Hindlimb muscle (tissue), 1 donor: ENCODE measurements around the gene NKAIN2. TPM values are rescaled to one million over a fixed set of nuclear protein-coding genes. Genes with fewer than 3 reads are reported as not detected.
"Not testable (repeated sequence)": the region's sequence is repeated elsewhere in the genome, so short reads cannot be mapped to it uniquely, and the experiment has no call there.

Experiments
- DNase-seq: peaks from one replicate; pipeline ENCODE4 v3.0.0-alpha.2; 2013
- polyA plus RNA-seq: library from polyadenylated mRNA; unstranded; fragments of 120-200 nt; gene quantifications from one replicate; pipeline ENCODE4 v1.2.1, GENCODE V29; 2013; ENCODE audit not compliant: insufficient read length

NKAIN2 gene
- polyA plus RNA-seq, 1 donor: 5.2 TPM

DNA sequence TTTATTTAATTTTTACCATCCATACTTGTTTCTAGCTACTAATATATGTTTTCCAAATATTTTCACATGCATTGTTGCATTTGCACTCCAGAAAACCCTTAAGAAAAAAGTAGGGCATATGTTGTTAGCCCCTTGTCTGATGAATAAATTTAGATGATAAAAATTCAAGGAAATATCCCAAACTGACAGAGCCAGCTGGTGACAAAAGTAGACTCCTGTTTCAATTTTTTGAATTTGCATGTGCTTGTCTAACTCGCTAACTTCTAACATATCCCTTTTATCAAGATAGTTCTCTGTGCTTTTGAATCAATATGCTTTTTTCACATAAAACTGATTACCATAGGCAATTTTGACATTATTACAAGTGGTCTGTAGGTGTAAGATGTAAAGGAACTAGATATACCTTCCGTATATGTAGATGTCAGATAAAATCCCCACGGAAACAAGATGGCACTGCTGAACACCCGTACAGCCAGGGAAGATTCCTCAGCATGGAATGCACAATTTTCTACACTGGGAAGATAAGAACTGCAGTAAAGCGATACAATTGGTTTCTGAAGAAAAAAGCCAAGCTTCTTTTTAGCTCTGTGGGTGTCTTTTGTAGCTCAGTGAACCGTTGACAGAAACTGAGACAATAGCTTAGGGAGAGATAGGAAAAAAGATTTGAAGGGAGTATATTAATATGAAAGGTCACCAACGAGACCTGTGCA is 721.0 kb downstream of the NKAIN2 start:
- no peak for DNase-seq

GRCh38 chr6:124530926-124531325 is 727.3 kb downstream of the NKAIN2 start:
- no peak for DNase-seq

DNA sequence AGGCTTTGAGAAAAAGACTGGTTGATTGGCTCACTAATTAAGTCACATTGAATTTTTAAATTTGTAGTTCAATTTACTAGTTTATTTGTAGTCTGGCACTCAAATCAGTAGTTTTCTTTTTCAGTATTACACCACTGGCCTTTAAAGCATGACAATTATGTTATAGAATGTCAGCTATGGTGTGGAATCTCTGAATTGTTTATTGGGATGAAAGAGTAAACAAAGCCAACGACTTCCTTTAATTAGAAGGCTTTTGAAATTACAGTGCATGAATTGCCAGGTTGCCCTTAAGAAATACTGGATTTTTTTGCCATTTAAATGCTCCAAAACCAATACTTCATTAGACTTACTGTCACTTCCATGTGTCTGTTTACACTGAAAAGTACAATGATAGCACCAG is 731.6 kb downstream of the NKAIN2 start:
- DNase-seq: no peak

- no peak for DNase-seq
Observed at GRCh38 chr6:124535746-124536145, 732.1 kb downstream of the NKAIN2 start.

DNA sequence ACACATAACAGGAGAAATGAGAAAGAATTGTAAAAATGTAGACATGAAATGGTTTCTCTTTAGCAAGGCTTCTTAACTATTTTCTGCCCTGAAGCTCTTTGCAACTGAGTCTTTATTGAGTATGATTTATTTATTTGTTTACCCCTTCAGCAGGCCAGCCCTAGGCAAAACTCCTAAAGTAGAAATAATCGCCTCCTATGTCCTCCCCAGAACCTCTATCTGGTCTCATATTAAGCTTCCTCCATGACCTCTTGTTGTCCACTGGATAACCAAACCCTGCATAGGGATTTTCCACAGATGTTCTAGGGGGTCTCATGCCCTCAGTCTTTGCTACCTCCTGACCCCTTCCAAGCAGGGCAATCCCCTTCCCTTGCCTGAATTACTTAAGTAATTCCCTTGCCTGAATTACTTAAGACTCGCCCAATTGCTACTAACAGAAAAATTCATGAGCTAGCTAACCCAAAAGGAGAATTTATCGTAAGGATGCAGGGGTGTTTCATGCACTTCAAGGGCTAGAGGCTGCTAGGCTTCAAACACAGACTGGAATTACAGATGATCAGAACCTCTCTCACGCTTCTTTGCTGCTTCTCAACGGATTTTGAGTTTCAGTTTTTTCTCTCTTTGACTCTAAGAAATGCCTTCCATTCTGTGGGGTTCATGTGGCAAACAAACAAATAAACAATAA is 732.6 kb downstream of the NKAIN2 start:
- DNase-seq: no peak

- DNase-seq: no peak
Observed at GRCh38 chr6:124536842-124537191, 733.2 kb downstream of the NKAIN2 start.

GRCh38 chr6:124539096-124539495 is 735.4 kb downstream of the NKAIN2 start:
- DNase-seq: no peak

GRCh38 chr6:124541573-124541972 is 737.9 kb downstream of the NKAIN2 start:
- no peak for DNase-seq

- DNase-seq: no peak
Observed at GRCh38 chr6:124546601-124547000, 742.9 kb downstream of the NKAIN2 start.

GRCh38 chr6:124551711-124552233 is 748.1 kb downstream of the NKAIN2 start:
- no peak for DNase-seq

- DNase-seq: no peak
Observed at GRCh38 chr6:124557873-124558272, 754.2 kb downstream of the NKAIN2 start.

GRCh38 chr6:124560078-124560477 is 756.4 kb downstream of the NKAIN2 start:
- not testable (repeated sequence) for DNase-seq

DNA sequence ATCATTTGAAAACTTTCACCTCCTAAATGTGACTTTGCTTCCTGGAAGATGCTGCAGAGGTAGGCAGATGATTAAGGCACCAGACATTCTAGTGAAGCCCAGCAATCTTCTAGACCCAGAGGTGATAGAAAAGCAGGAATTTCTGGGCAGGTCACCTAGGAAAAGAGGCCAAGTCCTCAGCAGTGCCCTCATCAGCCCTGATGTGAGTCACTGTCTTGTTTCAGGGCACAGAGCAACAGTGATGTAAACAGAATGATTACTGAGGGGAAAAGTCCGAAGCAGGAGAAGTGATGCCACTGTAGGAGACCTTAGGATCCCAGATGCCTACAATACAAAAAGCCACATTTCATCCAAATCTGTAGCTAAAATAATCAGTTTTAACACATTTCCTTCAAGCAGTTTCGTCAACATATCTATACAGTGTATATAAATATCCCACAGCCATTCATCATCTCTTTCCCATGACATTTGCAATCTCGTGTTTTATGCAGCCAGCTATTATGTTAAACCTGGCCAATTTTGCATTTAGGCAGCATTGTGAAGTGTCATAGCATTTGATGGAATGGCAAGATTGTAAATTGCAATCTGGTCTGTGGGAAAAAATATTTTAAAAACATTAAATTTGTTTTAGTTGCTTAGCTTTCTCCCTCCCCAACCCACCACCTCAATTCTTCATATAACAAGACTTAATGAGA is 757.4 kb downstream of the NKAIN2 start:
- DNase-seq: no peak

- DNase-seq: no peak
Observed at GRCh38 chr6:124561635-124562130, 758.0 kb downstream of the NKAIN2 start.

DNA sequence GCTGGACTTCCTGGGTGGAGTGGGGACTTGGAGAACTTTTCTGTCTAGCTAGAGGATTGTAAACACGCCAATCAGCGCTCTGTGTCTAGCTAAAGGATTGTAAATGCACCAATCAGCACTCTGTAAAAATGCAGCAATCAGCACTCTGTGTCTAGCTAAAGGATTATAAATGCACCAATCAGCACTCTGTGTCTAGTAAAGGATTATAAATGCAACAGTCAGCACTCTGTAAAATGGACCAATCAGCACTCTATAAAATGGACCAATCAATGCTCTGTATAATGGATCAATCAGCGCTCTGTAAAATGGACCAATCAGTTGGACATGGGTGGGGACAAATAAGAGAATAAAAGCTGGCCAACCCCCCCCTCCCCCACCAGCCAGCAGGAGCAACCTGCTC is 760.5 kb downstream of the NKAIN2 start:
- not testable (repeated sequence) for DNase-seq

DNA sequence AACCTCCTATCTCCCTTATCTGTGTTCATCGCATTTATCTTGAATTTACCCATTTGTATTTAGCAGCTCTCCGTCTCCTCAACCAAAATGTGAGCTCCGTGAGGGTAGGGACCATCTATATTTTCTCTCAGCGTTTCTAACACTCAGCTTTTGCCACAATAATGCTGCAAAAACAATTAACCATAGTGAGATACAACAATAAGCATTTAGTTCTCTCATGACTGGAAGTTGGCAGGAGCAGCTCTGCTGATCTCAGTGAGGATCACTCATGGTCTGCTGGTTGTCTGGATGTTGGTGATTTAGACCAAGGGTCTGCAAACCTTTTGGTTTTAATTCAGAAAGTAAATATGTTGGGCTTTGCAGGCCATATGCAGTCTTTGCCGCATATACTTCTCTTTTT is 763.7 kb downstream of the NKAIN2 start:
- DNase-seq: no peak

GRCh38 chr6:124573953-124574352 is 770.3 kb downstream of the NKAIN2 start:
- DNase-seq: no peak

GRCh38 chr6:124577734-124578281 is 774.1 kb downstream of the NKAIN2 start:
- no peak for DNase-seq

DNA sequence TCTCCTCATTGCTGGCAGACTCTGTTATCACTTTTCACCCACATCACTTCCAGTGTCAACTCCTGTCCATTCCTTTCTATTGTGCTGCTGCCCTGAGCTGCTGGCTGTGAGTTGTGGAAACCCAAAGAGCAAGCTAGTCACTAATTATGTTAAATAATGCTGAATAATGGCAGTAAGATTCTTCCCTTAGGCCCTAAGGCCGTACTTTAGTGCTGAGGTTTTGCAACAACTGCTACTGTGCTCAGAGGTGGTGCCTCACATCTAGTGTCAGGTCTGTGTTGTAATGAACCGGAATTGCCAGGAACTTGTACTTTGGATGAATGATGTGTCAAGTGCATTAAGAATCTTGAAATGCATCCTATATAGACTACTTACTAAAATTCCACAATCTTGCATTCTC is 786.3 kb downstream of the NKAIN2 start:
- DNase-seq: no peak

- DNase-seq: no peak
Observed at GRCh38 chr6:124599656-124600055, 796.0 kb downstream of the NKAIN2 start.

GRCh38 chr6:124604719-124605118 is 801.1 kb downstream of the NKAIN2 start:
- DNase-seq: no peak

DNA sequence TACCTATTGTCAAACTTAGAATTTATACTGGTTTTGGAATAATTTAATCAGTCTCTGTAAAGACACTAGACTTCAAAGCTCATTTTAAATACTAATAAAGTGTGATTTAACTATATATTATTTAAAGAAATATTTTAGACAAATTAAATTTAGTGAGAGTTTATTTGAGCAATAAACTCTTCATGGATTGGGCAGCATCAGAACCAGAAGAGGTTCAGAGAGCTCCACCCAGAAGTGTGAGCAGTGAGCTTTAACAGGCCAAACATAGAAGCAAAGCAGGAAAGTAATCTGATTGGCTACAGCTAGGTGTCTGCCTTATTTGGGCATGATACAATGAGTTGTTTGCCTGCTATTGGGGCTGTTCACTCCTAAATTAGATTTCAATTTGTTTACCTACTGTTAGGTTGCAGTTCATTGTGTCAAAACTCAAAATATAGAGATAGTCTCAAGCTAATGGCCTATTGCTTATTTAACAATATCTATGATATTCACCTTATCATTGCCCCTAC is 803.5 kb downstream of the NKAIN2 start:
- no peak for DNase-seq

- DNase-seq: no peak
Observed at GRCh38 chr6:124613031-124613430, 809.4 kb downstream of the NKAIN2 start.
